Caco-2 (cell line): ENCODE data around the gene SPATA31D3. TPM values are rescaled to one million over a fixed set of nuclear protein-coding genes. Genes with fewer than 3 reads are reported as not detected.

ENCODE experiments used
- BruUV-seq: library from RNA; stranded (reverse); fragments of 400-500 nt; replicated peaks from 2 replicates; lab custom pipeline; 2021; lab: Mats Ljungman, UMichigan
- CTCF ChIA-PET: fragments of 300-600 bp; sonication (Branson Sonifier 250); formaldehyde crosslinking; loops from one replicate; lab custom pipeline; 2022; ENCODE audit warnings: antibody characterized with exemption; lab: Charles Lee
- POLR2A ChIA-PET: fragments of 300-600 bp; sonication (Branson Sonifier 250); formaldehyde crosslinking; loops from one replicate; lab custom pipeline; 2022; ENCODE audit warnings: antibody characterized with exemption; lab: Charles Lee
- DNase-seq, 2 experiments: peaks; one replicate each; pipeline versions ENCODE4 v3.0.0 to v3.0.0-alpha.2; 2020 to 2022
- H3K27me3 ChIP-seq: replicated peaks from 2 replicates; pipeline ENCODE4 v1.6.0; 2011; ENCODE audit warnings: low read length; ENCODE audit not compliant: control insufficient read depth, insufficient read depth
- H3K36me3 ChIP-seq: 2 replicates; pipeline ENCODE4 v1.5.1; 2011; ENCODE audit warnings: low read length; ENCODE audit not compliant: control insufficient read depth, insufficient read depth
- H3K4me1 ChIP-seq: fragments of 250-450 bp; sonication (Bioruptor Pico); 2 replicates; pipeline ENCODE4 v1.5.1; 2020; ENCODE audit warnings: mild to moderate bottlenecking
- H3K4me3 ChIP-seq: 2 replicates; pipeline ENCODE4 v1.5.1; 2011; ENCODE audit warnings: low read depth, mild to moderate bottlenecking, control low read depth, low read length
- H3K9me3 ChIP-seq: fragments of 250-450 bp; sonication (Bioruptor Pico); 2 replicates; pipeline ENCODE4 v1.5.1; 2020; ENCODE audit warnings: mild to moderate bottlenecking, moderate library complexity
- H3K27ac Mint-ChIP-seq: one replicate; pipeline ENCODE4 v1.8.0; 2022; ENCODE audit warnings: mixed read lengths; ENCODE audit not compliant: unreplicated experiment
- H3K27me3 Mint-ChIP-seq: one replicate; pipeline ENCODE4 v1.8.0; 2022; ENCODE audit warnings: mixed read lengths; ENCODE audit not compliant: insufficient read depth, unreplicated experiment
- H3K36me3 Mint-ChIP-seq: one replicate; pipeline ENCODE4 v1.8.0; 2022; ENCODE audit warnings: mild to moderate bottlenecking, mixed read lengths; ENCODE audit not compliant: insufficient read depth, unreplicated experiment
- H3K4me1 Mint-ChIP-seq: one replicate; pipeline ENCODE4 v1.8.0; 2022; ENCODE audit warnings: low read depth, mixed read lengths; ENCODE audit not compliant: unreplicated experiment
- H3K4me3 Mint-ChIP-seq: one replicate; pipeline ENCODE4 v1.8.0; 2022; ENCODE audit warnings: mild to moderate bottlenecking, moderate library complexity, mixed read lengths; ENCODE audit not compliant: unreplicated experiment
- H3K9me3 Mint-ChIP-seq: one replicate; pipeline ENCODE4 v1.8.0; 2022; ENCODE audit warnings: mixed read lengths; ENCODE audit not compliant: unreplicated experiment
- intact Hi-C: fragments of 100-400 bp; cut with micrococcal nuclease; formaldehyde crosslinking; loops from one replicate; pipeline ENCODE4 v1.10.0; 2022; ENCODE audit not compliant: unreplicated experiment
- total RNA-seq: library from RNA; stranded (reverse); gene quantifications from 2 replicates; pipeline ENCODE4 v1.2.3, GENCODE V29; 2022
- TF ChIP-seq, protein P1 (sequence below), 2 experiments: fragments of 200-600 bp in 1 of 2; IDR thresholded peaks; 1 replicate in 1 of 2; 2 replicates in 1 of 2; pipeline versions ENCODE4 v1.5.1 to v1.8.0; 2011 to 2022; ENCODE audit warnings: antibody characterized with exemption in 1 of 2, control low read depth in 1 of 2, inconsistent platforms in 1 of 2, low read depth in 1 of 2, low read length in 1 of 2, mild to moderate bottlenecking in 1 of 2, moderate library complexity in 1 of 2; ENCODE audit not compliant: insufficient read depth in 1 of 2, severe bottlenecking in 1 of 2, unreplicated experiment in 1 of 2

Gene SPATA31D3
- total RNA-seq, 1 experiment from 2014 or later = not detected

DNA sequence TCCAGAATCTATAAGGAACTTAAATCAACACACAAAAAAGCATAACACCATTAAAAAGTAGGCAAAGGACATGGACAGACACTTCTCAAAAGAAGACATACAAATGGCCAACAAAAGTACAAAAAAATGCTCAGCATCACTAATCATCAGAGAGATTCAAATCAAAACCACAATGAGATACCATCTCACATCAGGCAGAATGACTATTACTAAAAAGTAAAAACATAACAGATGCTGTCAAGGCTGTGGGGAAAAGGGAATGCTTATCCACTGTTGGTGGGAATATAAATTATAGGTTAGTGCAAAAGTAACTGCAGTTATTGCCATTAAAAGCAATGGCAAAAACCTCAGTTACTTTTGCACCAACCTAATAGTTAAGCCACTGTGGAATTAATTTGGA is 47.2 kb upstream of the SPATA31D3 start:
- intact Hi-C loops = no loop called here
- no peaks in the 10 kb centered on the region for H3K4me1 ChIP-seq
- Mint-ChIP-seq H3K9me3 (no peaks in the 10 kb centered on the region), H3K27me3 (no peaks in the 10 kb centered on the region), H3K4me3 (no peak overlapping the region), H3K4me1 (no peaks in the 10 kb centered on the region), H3K27ac (no peak overlapping the region), H3K36me3 (no peaks in the 10 kb centered on the region)
- TF ChIP-seq, protein P1, sequence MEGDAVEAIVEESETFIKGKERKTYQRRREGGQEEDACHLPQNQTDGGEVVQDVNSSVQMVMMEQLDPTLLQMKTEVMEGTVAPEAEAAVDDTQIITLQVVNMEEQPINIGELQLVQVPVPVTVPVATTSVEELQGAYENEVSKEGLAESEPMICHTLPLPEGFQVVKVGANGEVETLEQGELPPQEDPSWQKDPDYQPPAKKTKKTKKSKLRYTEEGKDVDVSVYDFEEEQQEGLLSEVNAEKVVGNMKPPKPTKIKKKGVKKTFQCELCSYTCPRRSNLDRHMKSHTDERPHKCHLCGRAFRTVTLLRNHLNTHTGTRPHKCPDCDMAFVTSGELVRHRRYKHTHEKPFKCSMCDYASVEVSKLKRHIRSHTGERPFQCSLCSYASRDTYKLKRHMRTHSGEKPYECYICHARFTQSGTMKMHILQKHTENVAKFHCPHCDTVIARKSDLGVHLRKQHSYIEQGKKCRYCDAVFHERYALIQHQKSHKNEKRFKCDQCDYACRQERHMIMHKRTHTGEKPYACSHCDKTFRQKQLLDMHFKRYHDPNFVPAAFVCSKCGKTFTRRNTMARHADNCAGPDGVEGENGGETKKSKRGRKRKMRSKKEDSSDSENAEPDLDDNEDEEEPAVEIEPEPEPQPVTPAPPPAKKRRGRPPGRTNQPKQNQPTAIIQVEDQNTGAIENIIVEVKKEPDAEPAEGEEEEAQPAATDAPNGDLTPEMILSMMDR (IDR thresholded peaks at IDR 0.05; ENCODE audit: insufficient read depth in 1 of 2, low read depth in 1 of 2, low read length in 1 of 2, severe bottlenecking in 1 of 2, unreplicated experiment in 1 of 2) = no peak
- DNase-seq = no peak
- POLR2A ChIA-PET = no interaction called here
- H3K4me3 ChIP-seq = no peak overlapping the region
- no peaks in the 10 kb centered on the region for H3K36me3 ChIP-seq
- CTCF ChIA-PET = no interaction called here
- no peaks in the 10 kb centered on the region for H3K27me3 ChIP-seq
- H3K9me3 ChIP-seq = no peaks in the 10 kb centered on the region
- no TSS peak for BruUV-seq

DNA sequence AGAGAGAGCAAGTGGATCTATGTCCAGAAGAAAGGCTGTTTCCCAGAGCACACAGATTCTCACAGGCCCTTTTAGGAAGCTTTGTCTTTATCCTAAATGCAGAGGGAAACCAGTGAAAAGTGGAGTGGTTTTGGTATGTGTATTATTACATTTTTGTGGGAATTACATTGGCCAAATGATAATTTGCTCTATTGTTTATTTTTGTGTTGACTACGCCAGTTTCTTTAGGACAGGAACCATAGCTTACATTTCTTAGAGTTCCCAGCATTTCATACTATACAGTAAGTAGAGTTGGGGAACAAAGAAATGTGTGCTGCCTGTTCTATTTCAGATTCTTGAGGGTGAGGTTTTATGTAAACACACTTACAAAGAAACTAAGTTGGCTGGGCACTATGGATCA is 44.4 kb upstream of the SPATA31D3 start:
- Histone ChIP-seq H3K9me3 (no peaks in the 10 kb centered on the region), H3K36me3 (no peaks in the 10 kb centered on the region), H3K4me3 (no peak overlapping the region), H3K27me3 (no peaks in the 10 kb centered on the region), H3K4me1 (no peaks in the 10 kb centered on the region)
- no peaks in the 10 kb centered on the region for H3K36me3 Mint-ChIP-seq
- CTCF ChIA-PET = no interaction called here
- no peaks in the 10 kb centered on the region for H3K4me1 Mint-ChIP-seq
- H3K27me3 Mint-ChIP-seq = no peaks in the 10 kb centered on the region
- TF ChIP-seq, protein P1 (IDR thresholded peaks at IDR 0.05; ENCODE audit: insufficient read depth in 1 of 2, low read depth in 1 of 2, low read length in 1 of 2, severe bottlenecking in 1 of 2, unreplicated experiment in 1 of 2) = no peak
- intact Hi-C loops = no loop called here
- POLR2A ChIA-PET = interaction anchor here (0.6 kb wide), 1 partner anchor 60 kb away, joined by 3 read pairs; no protein-coding TSS in a partner anchor
- no TSS peak for BruUV-seq
- no peaks in the 10 kb centered on the region for H3K9me3 Mint-ChIP-seq
- DNase-seq = no peak
- H3K4me3 Mint-ChIP-seq = no peak overlapping the region
- H3K27ac Mint-ChIP-seq = no peak overlapping the region

DNA sequence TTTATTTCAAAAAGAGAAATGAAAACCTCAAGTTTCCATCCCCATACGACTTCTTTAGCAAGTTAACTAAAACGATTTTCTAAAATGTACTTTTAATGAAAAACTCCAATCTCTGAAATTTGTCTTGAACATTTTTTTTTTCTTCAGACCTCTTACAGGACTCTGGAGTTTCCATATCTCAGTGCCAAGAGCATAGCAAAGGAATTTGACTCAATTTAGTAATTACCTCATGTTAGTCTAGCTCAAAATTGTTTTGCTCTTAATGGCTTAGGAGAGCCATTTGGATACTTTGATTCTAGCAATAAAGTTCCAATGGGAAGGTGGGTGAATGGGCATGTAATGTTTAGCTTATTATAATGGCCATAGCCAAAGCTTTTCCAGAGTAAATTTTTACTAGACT is 41.1 kb upstream of the SPATA31D3 start:
- no peaks in the 10 kb centered on the region for H3K9me3 ChIP-seq
- Mint-ChIP-seq H3K4me1 (no peaks in the 10 kb centered on the region), H3K9me3 (no peaks in the 10 kb centered on the region), H3K27ac (no peak overlapping the region), H3K4me3 (no peak overlapping the region), H3K36me3 (peaks cover 4% of the 10 kb centered on the region), H3K27me3 (no peaks in the 10 kb centered on the region)
- TF ChIP-seq, protein P1 (IDR thresholded peaks at IDR 0.05; ENCODE audit: insufficient read depth in 1 of 2, low read depth in 1 of 2, low read length in 1 of 2, severe bottlenecking in 1 of 2, unreplicated experiment in 1 of 2) = no peak
- no peak for DNase-seq
- no peaks in the 10 kb centered on the region for H3K36me3 ChIP-seq
- no peak overlapping the region for H3K4me3 ChIP-seq
- no TSS peak for BruUV-seq
- CTCF ChIA-PET = no interaction called here
- no peaks in the 10 kb centered on the region for H3K27me3 ChIP-seq
- POLR2A ChIA-PET = no interaction called here
- H3K4me1 ChIP-seq = no peaks in the 10 kb centered on the region
- intact Hi-C loops = no loop called here
